ENCODE results near the gene UMAD1.
"Not testable (repeated sequence)": the region's sequence is repeated elsewhere in the genome, so short reads cannot be mapped to it uniquely, and the experiment has no call there.

UMAD1 gene

DNA sequence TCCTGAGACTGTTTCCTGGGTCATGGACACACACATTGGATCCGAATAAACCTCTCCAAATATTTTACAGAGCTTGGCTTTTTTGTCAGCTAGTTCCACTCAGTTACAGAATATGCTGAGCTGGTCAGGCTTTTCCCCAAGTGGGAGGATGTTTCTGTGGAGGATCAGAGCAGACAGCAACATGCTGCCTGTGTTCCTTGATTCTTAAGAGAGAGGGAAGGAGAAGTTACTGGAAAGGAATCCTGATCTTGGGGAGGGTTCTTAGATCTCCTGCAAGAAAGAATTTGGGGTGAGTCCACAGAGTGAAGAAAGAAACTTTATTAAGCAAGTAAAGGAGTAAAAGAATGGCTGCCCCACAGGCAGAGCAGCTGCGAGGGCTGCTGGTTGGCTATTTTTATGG is 154.7 kb downstream of the UMAD1 start:
- Histone ChIP-seq H3K9ac (ENCODE audit: low read depth, low read length) (no peak overlapping the region), H3K4me3 (ENCODE audit: low read depth, low read length) (no peak overlapping the region), H3K9me3 (ENCODE audit: control insufficient read depth, insufficient read depth, low read length) (no peaks in the 10 kb centered on the region), H3K36me3 (ENCODE audit: control insufficient read depth, insufficient read depth, low read length) (no peaks in the 10 kb centered on the region), H3K4me1 (ENCODE audit: control insufficient read depth, insufficient read depth, low read length) (peaks cover 24% of the 10 kb centered on the region), H3K27me3 (ENCODE audit: control insufficient read depth, insufficient read depth, low read length) (no peaks in the 10 kb centered on the region)

GRCh38 chr7:7795630-7796121 is 155.1 kb downstream of the UMAD1 start:
- no peak overlapping the region for H3K4me3 ChIP-seq (ENCODE audit: low read depth, low read length)
- H3K9ac ChIP-seq (ENCODE audit: low read depth, low read length) = no peak overlapping the region
- peaks cover 24% of the 10 kb centered on the region for H3K4me1 ChIP-seq (ENCODE audit: control insufficient read depth, insufficient read depth, low read length)
- H3K9me3 ChIP-seq (ENCODE audit: control insufficient read depth, insufficient read depth, low read length) = no peaks in the 10 kb centered on the region
- H3K27me3 ChIP-seq (ENCODE audit: control insufficient read depth, insufficient read depth, low read length) = no peaks in the 10 kb centered on the region
- H3K36me3 ChIP-seq (ENCODE audit: control insufficient read depth, insufficient read depth, low read length) = no peaks in the 10 kb centered on the region

GRCh38 chr7:7798510-7798909 is 158.0 kb downstream of the UMAD1 start:
- Histone ChIP-seq H3K27me3 (ENCODE audit: control insufficient read depth, insufficient read depth, low read length) (no peaks in the 10 kb centered on the region), H3K9me3 (ENCODE audit: control insufficient read depth, insufficient read depth, low read length) (no peaks in the 10 kb centered on the region), H3K4me3 (ENCODE audit: low read depth, low read length) (no peak overlapping the region), H3K9ac (ENCODE audit: low read depth, low read length) (no peak overlapping the region), H3K36me3 (ENCODE audit: control insufficient read depth, insufficient read depth, low read length) (no peaks in the 10 kb centered on the region), H3K4me1 (ENCODE audit: control insufficient read depth, insufficient read depth, low read length) (peaks cover 17% of the 10 kb centered on the region)

- H3K9me3 ChIP-seq (ENCODE audit: control insufficient read depth, insufficient read depth, low read length) = no peaks in the 10 kb centered on the region
- peaks cover 11% of the 10 kb centered on the region for H3K4me1 ChIP-seq (ENCODE audit: control insufficient read depth, insufficient read depth, low read length)
- H3K36me3 ChIP-seq (ENCODE audit: control insufficient read depth, insufficient read depth, low read length) = no peaks in the 10 kb centered on the region
- no peaks in the 10 kb centered on the region for H3K27me3 ChIP-seq (ENCODE audit: control insufficient read depth, insufficient read depth, low read length)
- H3K4me3 ChIP-seq (ENCODE audit: low read depth, low read length) = no peak overlapping the region
- H3K9ac ChIP-seq (ENCODE audit: low read depth, low read length) = no peak overlapping the region
Observed at GRCh38 chr7:7799138-7799537, 158.6 kb downstream of the UMAD1 start.

- H3K36me3 ChIP-seq (ENCODE audit: control insufficient read depth, insufficient read depth, low read length) = no peaks in the 10 kb centered on the region
- no peaks in the 10 kb centered on the region for H3K9me3 ChIP-seq (ENCODE audit: control insufficient read depth, insufficient read depth, low read length)
- no peaks in the 10 kb centered on the region for H3K27me3 ChIP-seq (ENCODE audit: control insufficient read depth, insufficient read depth, low read length)
- peaks cover 3% of the 10 kb centered on the region for H3K4me1 ChIP-seq (ENCODE audit: control insufficient read depth, insufficient read depth, low read length)
- no peak overlapping the region for H3K4me3 ChIP-seq (ENCODE audit: low read depth, low read length)
- no peak overlapping the region for H3K9ac ChIP-seq (ENCODE audit: low read depth, low read length)
Observed at GRCh38 chr7:7802531-7802930, 162.0 kb downstream of the UMAD1 start.

- Histone ChIP-seq H3K9ac (ENCODE audit: low read depth, low read length) (no peak overlapping the region), H3K4me3 (ENCODE audit: low read depth, low read length) (no peak overlapping the region), H3K4me1 (ENCODE audit: control insufficient read depth, insufficient read depth, low read length) (peaks cover 3% of the 10 kb centered on the region), H3K27me3 (ENCODE audit: control insufficient read depth, insufficient read depth, low read length) (no peaks in the 10 kb centered on the region), H3K36me3 (ENCODE audit: control insufficient read depth, insufficient read depth, low read length) (no peaks in the 10 kb centered on the region), H3K9me3 (ENCODE audit: control insufficient read depth, insufficient read depth, low read length) (no peaks in the 10 kb centered on the region)
Observed at GRCh38 chr7:7803715-7804178, 163.2 kb downstream of the UMAD1 start.

GRCh38 chr7:7804822-7805221 is 164.3 kb downstream of the UMAD1 start:
- not testable (repeated sequence) for H3K9ac ChIP-seq (ENCODE audit: low read depth, low read length); H3K9me3 ChIP-seq (ENCODE audit: control insufficient read depth, insufficient read depth, low read length); H3K4me1 ChIP-seq (ENCODE audit: control insufficient read depth, insufficient read depth, low read length); H3K36me3 ChIP-seq (ENCODE audit: control insufficient read depth, insufficient read depth, low read length); H3K27me3 ChIP-seq (ENCODE audit: control insufficient read depth, insufficient read depth, low read length); H3K4me3 ChIP-seq (ENCODE audit: low read depth, low read length)

GRCh38 chr7:7805511-7806153 is 165.1 kb downstream of the UMAD1 start:
- H3K4me3 ChIP-seq (ENCODE audit: low read depth, low read length) = no peak overlapping the region
- H3K9me3 ChIP-seq (ENCODE audit: control insufficient read depth, insufficient read depth, low read length) = no peaks in the 10 kb centered on the region
- H3K4me1 ChIP-seq (ENCODE audit: control insufficient read depth, insufficient read depth, low read length) = peaks cover 3% of the 10 kb centered on the region
- H3K9ac ChIP-seq (ENCODE audit: low read depth, low read length) = no peak overlapping the region
- H3K27me3 ChIP-seq (ENCODE audit: control insufficient read depth, insufficient read depth, low read length) = no peaks in the 10 kb centered on the region
- no peaks in the 10 kb centered on the region for H3K36me3 ChIP-seq (ENCODE audit: control insufficient read depth, insufficient read depth, low read length)

DNA sequence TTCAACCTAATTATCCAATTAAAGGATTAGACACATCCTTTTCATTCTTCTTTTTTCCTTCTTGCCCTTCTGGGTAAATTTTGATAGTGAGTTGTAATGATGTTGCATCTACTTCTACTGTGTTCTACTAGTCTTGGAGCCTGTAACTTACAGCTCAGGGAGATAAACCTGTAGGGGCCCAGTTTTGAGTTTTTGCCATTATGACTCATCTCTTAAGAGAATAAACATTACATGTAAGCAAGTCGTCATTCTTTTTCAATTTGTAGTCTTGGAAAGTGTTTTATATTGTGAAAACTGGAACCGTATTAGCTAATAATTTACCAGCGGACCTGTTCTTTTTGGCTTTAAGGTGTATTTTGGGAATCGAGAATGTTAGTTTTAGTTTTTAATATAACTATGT is 167.6 kb downstream of the UMAD1 start:
- no peaks in the 10 kb centered on the region for H3K9me3 ChIP-seq (ENCODE audit: control insufficient read depth, insufficient read depth, low read length)
- no peak overlapping the region for H3K4me3 ChIP-seq (ENCODE audit: low read depth, low read length)
- H3K27me3 ChIP-seq (ENCODE audit: control insufficient read depth, insufficient read depth, low read length) = no peaks in the 10 kb centered on the region
- H3K9ac ChIP-seq (ENCODE audit: low read depth, low read length) = no peak overlapping the region
- no peaks in the 10 kb centered on the region for H3K36me3 ChIP-seq (ENCODE audit: control insufficient read depth, insufficient read depth, low read length)
- peaks cover 3% of the 10 kb centered on the region for H3K4me1 ChIP-seq (ENCODE audit: control insufficient read depth, insufficient read depth, low read length)

DNA sequence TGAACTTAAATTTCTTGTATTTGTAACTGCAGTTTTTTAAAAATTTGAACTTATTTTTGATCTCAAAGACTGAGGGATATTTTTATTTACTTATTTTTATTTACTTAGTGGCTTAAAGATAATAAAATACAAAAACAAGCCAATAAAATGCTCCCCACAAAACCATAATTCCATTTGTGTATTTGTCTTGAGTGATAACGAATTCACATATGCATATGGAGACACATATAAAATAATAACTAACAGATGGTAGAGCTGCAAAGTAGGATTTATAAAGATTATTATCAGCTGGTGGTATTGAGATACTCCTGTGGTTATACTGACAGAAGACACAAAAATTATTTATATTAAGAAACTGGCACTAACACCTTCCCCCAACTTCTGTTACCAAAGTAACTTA is 168.1 kb downstream of the UMAD1 start:
- Histone ChIP-seq H3K9ac (ENCODE audit: low read depth, low read length) (no peak overlapping the region), H3K4me3 (ENCODE audit: low read depth, low read length) (no peak overlapping the region), H3K27me3 (ENCODE audit: control insufficient read depth, insufficient read depth, low read length) (no peaks in the 10 kb centered on the region), H3K4me1 (ENCODE audit: control insufficient read depth, insufficient read depth, low read length) (no peaks in the 10 kb centered on the region), H3K9me3 (ENCODE audit: control insufficient read depth, insufficient read depth, low read length) (no peaks in the 10 kb centered on the region), H3K36me3 (ENCODE audit: control insufficient read depth, insufficient read depth, low read length) (no peaks in the 10 kb centered on the region)

DNA sequence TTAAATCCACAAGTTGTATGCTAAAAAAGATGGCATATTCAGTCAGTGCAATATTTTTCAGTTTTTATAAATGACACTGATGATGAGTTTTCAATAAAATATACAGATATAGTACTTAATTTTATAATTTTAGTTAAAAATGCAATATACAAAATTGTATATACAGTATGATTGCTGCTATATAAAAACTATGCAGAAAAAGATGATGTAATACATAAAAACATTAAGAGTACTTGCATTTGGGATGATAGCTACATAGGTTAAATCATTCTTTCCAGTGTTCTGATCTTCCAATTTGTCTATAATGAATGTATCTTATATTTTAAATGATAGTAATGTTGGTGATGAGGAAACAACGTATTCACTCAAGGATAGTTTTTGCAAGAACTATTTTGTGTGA is 169.8 kb downstream of the UMAD1 start:
- no peaks in the 10 kb centered on the region for H3K4me1 ChIP-seq (ENCODE audit: control insufficient read depth, insufficient read depth, low read length)
- H3K9me3 ChIP-seq (ENCODE audit: control insufficient read depth, insufficient read depth, low read length) = no peaks in the 10 kb centered on the region
- H3K27me3 ChIP-seq (ENCODE audit: control insufficient read depth, insufficient read depth, low read length) = no peaks in the 10 kb centered on the region
- no peak overlapping the region for H3K4me3 ChIP-seq (ENCODE audit: low read depth, low read length)
- no peak overlapping the region for H3K9ac ChIP-seq (ENCODE audit: low read depth, low read length)
- no peaks in the 10 kb centered on the region for H3K36me3 ChIP-seq (ENCODE audit: control insufficient read depth, insufficient read depth, low read length)

GRCh38 chr7:7810826-7811225 is 170.3 kb downstream of the UMAD1 start:
- no peak overlapping the region for H3K9ac ChIP-seq (ENCODE audit: low read depth, low read length)
- no peaks in the 10 kb centered on the region for H3K4me1 ChIP-seq (ENCODE audit: control insufficient read depth, insufficient read depth, low read length)
- no peaks in the 10 kb centered on the region for H3K36me3 ChIP-seq (ENCODE audit: control insufficient read depth, insufficient read depth, low read length)

More at GRCh38 chr7:7810826-7811225, 170.3 kb downstream of the UMAD1 start:
- Histone ChIP-seq H3K27me3 (ENCODE audit: control insufficient read depth, insufficient read depth, low read length) (no peaks in the 10 kb centered on the region), H3K9me3 (ENCODE audit: control insufficient read depth, insufficient read depth, low read length) (no peaks in the 10 kb centered on the region), H3K4me3 (ENCODE audit: low read depth, low read length) (no peak overlapping the region)

All from iPS-15b (cell line).